Endothelial cell of umbilical vein (primary cell): ENCODE data around the gene WBP4.

ENCODE experiments used
- CTCF ChIP-seq, 2 donors: IDR thresholded peaks; 1 replicate in 1 of 2; 2 replicates in 1 of 2; pipeline ENCODE4 v1.5.1; 2011; ENCODE audit warnings: low read length in 2 of 2, mild to moderate bottlenecking in 2 of 2, moderate library complexity in 2 of 2, control low read depth in 1 of 2, inconsistent platforms in 1 of 2, low read depth in 1 of 2; ENCODE audit not compliant: insufficient read depth in 1 of 2; ENCODE audit errors: extremely low read depth in 1 of 2
- GATA2 ChIP-seq: IDR thresholded peaks from 2 replicates; pipeline ENCODE4 v1.7.0; 2011; ENCODE audit warnings: low read depth, mild to moderate bottlenecking, moderate library complexity, mixed read lengths, low read length; ENCODE audit not compliant: insufficient read length, insufficient read depth
- POLR2A ChIP-seq: IDR thresholded peaks from 2 replicates; pipeline ENCODE4 v1.6.1; 2012; ENCODE audit warnings: low read depth, mild to moderate bottlenecking, control low read depth, low read length
- POLR2AphosphoS5 ChIP-seq: IDR thresholded peaks from 2 replicates; pipeline ENCODE4 v1.6.1; 2012; ENCODE audit warnings: low read depth, mild to moderate bottlenecking, control low read depth, low read length, moderate library complexity; ENCODE audit not compliant: insufficient read depth

DNA sequence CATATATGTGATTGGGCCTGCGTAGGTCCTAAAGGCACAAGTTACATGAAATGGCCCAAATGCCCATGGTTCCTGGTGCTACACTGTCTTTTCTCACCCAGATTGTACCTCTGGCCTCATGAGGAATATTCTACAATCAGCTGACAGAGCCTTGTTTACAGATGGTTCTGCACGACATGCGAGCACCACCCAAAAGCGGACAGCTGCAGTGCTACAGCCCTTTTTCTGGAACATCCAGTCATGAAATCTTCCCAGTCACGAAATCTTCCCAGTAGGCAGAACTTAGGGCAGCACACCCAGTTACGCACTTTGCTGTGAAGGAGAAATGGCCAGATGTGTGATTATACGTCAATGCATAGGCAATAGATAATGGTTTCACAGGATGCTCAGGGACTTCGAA lies 34.5 kb upstream of the WBP4 start:
- TF ChIP-seq POLR2A (no peak), CTCF (IDR thresholded peaks at IDR 0.05; ENCODE audit: extremely low read depth in 1 of 2, insufficient read depth in 1 of 2, low read depth in 1 of 2, low read length in 2 of 2) (no peak), POLR2AphosphoS5 (no peak), GATA2 (no peak)
